ENCODE measurements around the gene MAGEB3. TPM values are rescaled to one million over a fixed set of nuclear protein-coding genes. Genes with fewer than 3 reads are reported as not detected.

Gene MAGEB3
- total and polyA plus RNA-seq, 11 donors: not detected

DNA sequence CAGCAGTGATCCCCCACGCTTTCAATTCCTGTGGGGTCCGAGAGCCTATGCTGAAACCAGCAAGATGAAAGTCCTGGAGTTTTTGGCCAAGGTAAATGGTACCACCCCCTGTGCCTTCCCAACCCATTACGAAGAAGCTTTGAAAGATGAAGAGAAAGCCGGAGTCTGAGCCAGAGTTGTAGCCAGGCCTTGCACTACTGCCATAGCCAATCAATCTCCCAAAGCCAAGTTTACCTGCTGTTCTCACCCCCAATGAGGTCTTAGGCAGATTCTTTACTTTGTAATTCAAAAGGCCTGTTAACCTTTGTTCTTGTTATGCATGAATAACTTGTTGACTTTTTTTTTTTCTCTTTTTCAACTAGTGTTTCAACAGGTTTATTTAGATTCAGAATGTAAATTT, 11.1 kb upstream of the MAGEB3 start:
- H3K9me3 ChIP-seq: no peaks in the 10 kb centered on the region
- no peaks in the 10 kb centered on the region for H3K36me3 ChIP-seq
- intact Hi-C loops (cut with DNase I): no loop called here
- no peaks in the 10 kb centered on the region for H3K4me1 ChIP-seq
- no peak overlapping the region for H3K27ac ChIP-seq
- peaks cover 0 to 3% (median 0%) of the 10 kb centered on the region in 9 donors for H3K27me3 ChIP-seq
- no peak overlapping the region for H3K4me3 ChIP-seq
- DNase-seq (no peak), ATAC-seq (no peak)
- TF ChIP-seq POLR2A (IDR thresholded peaks at IDR 0.05): no peak
- TF ChIP-seq, protein P1, sequence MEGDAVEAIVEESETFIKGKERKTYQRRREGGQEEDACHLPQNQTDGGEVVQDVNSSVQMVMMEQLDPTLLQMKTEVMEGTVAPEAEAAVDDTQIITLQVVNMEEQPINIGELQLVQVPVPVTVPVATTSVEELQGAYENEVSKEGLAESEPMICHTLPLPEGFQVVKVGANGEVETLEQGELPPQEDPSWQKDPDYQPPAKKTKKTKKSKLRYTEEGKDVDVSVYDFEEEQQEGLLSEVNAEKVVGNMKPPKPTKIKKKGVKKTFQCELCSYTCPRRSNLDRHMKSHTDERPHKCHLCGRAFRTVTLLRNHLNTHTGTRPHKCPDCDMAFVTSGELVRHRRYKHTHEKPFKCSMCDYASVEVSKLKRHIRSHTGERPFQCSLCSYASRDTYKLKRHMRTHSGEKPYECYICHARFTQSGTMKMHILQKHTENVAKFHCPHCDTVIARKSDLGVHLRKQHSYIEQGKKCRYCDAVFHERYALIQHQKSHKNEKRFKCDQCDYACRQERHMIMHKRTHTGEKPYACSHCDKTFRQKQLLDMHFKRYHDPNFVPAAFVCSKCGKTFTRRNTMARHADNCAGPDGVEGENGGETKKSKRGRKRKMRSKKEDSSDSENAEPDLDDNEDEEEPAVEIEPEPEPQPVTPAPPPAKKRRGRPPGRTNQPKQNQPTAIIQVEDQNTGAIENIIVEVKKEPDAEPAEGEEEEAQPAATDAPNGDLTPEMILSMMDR (IDR thresholded peaks at IDR 0.05): no peak
- WGBS, 4 donors: 67 to 87% (median 78%) methylated on average over 4 of the region's 4 CpGs

DNA sequence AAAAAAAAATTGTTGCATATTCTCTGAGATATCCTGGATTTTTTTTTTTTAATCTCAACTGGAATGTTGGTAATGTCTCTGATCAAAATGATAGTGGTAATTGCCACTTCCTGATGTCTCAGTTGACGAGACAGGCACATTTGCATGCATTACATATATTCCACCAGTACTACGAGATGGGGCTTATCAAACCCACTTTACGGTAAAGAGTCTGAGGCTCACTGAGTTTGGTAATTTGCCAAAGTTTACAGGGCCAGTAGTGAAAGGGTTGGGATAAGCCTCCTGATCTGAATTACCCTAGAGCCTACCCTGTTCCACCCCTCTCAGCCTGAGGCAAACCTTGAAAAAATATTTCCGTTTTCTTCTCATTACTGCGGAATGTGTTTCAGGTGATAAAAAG, 9.8 kb upstream of the MAGEB3 start:
- no peaks in the 10 kb centered on the region for H3K27me3 ChIP-seq
- H3K9me3 ChIP-seq: no peaks in the 10 kb centered on the region
- intact Hi-C loops (cut with DNase I): no loop called here
- 45 to 73% (median 61%) methylated on average over 5 of the region's 5 CpGs for WGBS, 4 donors
- H3K27ac ChIP-seq: no peak overlapping the region
- DNase-seq: no peak
- H3K4me1 ChIP-seq: no peaks in the 10 kb centered on the region
- no peaks in the 10 kb centered on the region for H3K36me3 ChIP-seq
- TF ChIP-seq POLR2A (IDR thresholded peaks at IDR 0.05): no peak
- TF ChIP-seq, protein P1 (IDR thresholded peaks at IDR 0.05): no peak
- no peak for ATAC-seq
- H3K4me3 ChIP-seq: no peak overlapping the region

DNA sequence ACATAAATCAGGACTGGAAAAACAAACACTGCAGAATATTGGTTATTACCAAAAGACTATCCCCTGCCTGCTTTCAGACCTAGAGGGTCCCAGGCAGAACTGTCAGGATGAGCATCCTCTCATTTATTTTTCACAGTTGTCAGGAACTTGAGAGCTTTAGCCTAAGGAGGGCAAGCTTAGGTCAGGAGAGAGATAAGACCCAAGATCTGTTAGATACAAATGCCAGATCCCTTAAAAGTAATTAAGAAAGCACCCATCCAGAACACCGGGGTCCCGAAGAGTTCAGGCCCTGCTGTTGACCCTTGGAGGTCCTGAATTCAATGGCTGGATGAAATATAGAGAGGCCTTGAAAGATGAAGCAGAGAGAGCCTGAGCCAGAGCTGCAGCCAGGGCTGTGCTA, 5.9 kb upstream of the MAGEB3 start:
- 23 to 52% (median 34%) methylated on average over 2 of the region's 2 CpGs for WGBS, 4 donors
- DNase-seq (no peak), ATAC-seq (no peak)
- Histone ChIP-seq H3K27ac (no peak overlapping the region), H3K27me3 (peaks cover 0 to 6% (median 0%) of the 10 kb centered on the region in 9 donors), H3K4me1 (no peaks in the 10 kb centered on the region), H3K9me3 (no peaks in the 10 kb centered on the region), H3K36me3 (no peaks in the 10 kb centered on the region), H3K4me3 (no peak overlapping the region)
- TF ChIP-seq, protein P1 (IDR thresholded peaks at IDR 0.05): no peak
- no peak for TF ChIP-seq POLR2A (IDR thresholded peaks at IDR 0.05)
- intact Hi-C loops (cut with DNase I): no loop called here

DNA sequence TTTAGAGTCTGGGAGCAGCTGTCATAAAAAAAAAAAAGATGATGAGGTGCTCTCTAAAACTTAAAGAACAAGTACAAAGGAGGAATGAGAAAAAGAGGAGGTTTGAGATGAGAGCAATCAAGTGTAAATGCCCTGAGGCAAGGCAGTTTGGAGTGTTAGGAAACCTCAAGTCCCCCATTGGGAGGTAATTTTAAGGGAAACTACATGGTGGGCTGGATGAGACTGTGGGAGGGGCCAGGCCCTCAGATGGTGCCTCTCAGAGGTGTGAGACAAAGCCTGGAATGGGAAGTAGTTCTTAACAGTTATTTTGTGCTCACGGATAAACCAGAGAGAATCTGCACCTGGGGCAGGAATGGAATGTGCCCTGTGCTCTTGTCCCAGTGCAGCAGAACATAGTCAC, 1.9 kb upstream of the MAGEB3 start:
- 18 to 44% (median 30%) methylated on average over 1 of the region's 1 CpG for WGBS, 4 donors
- intact Hi-C loops (cut with DNase I): no loop called here

More for the DNA sequence above, 1.9 kb upstream of the MAGEB3 start:
- Histone ChIP-seq H3K4me3 (no peak overlapping the region), H3K9me3 (no peaks in the 10 kb centered on the region), H3K27me3 (peaks cover 0 to 6% (median 0%) of the 10 kb centered on the region in 9 donors), H3K27ac (no peak overlapping the region), H3K4me1 (no peaks in the 10 kb centered on the region), H3K36me3 (no peaks in the 10 kb centered on the region)
- TF ChIP-seq POLR2A (IDR thresholded peaks at IDR 0.05): no peak
- TF ChIP-seq, protein P1 (IDR thresholded peaks at IDR 0.05): no peak
- DNase-seq: no peak
- ATAC-seq: no peak

Data from heart left ventricle (tissue), 16 donors.